Camera-type eye (tissue), 1 donor: Measurements from ENCODE around the gene C11orf86. TPM values are rescaled to one million over a fixed set of nuclear protein-coding genes. Genes with fewer than 3 reads are reported as not detected.

ENCODE experiments used
- total RNA-seq: library from RNA; depleted of rRNA; stranded (reverse); fragments of >200 nt; gene quantifications from one replicate; pipeline ENCODE4 v1.2.3, GENCODE V29; 2014

C11orf86 gene
- not detected for total RNA-seq

GRCh38 chr11:66974724-66975404 is at the start of gene C11orf86:
Gene C11orf86 (plus strand): TSS chr11:66975304. CDS start chr11:66975363, 59 bp downstream.

GRCh38 chr11:66958232-66958955 is 16.7 kb upstream of the C11orf86 start, which contains the start of gene PC:
Gene PC (minus strand): TSS chr11:66958383. CDS start chr11:66872159, 86,224 bp downstream.

GRCh38 chr11:67022961-67023956 is 48.2 kb downstream of the C11orf86 start, which contains the start of gene SYT12:
Gene SYT12 (plus strand): TSS chr11:67023134. CDS start chr11:67030145, 7,011 bp downstream.

Other genes with a start within 250 kb of the C11orf86 start
- gene SPTBN2, start 246.1 kb upstream of the C11orf86 start, total RNA-seq, result 98.3 TPM
- 14.1 TPM for gene RCE1, start 131.9 kb upstream of the C11orf86 start, total RNA-seq
- 14.6 TPM for gene LRFN4, start 118.2 kb upstream of the C11orf86 start, total RNA-seq
- gene PC, start 16.9 kb upstream of the C11orf86 start, total RNA-seq, result 16.8 TPM
- 0.27 TPM for gene SYT12, start 47.8 kb downstream of the C11orf86 start, total RNA-seq
- gene RHOD, start 81.5 kb downstream of the C11orf86 start, total RNA-seq, result 8.1 TPM
- gene KDM2A, start 144.0 kb downstream of the C11orf86 start, total RNA-seq, result 121 TPM